Type B pancreatic cell (in vitro differentiated cells): ENCODE measurements around the gene SKOR1. TPM values are rescaled to one million over a fixed set of nuclear protein-coding genes. Genes with fewer than 3 reads are reported as not detected.

Experiments used
- DNase-seq: peaks from one replicate; pipeline ENCODE4 v3.0.0; 2021; ENCODE audit warnings: mixed read lengths; ENCODE audit not compliant: unreplicated experiment; ENCODE audit errors: extremely low spot score
- H3K27ac Mint-ChIP-seq: 2 replicates; pipeline ENCODE4 v1.8.0; 2021; ENCODE audit warnings: mild to moderate bottlenecking, mixed read lengths
- H3K27me3 Mint-ChIP-seq: 2 replicates; pipeline ENCODE4 v1.8.0; 2021; ENCODE audit warnings: mixed read lengths
- H3K36me3 Mint-ChIP-seq: 2 replicates; pipeline ENCODE4 v1.8.0; 2021; ENCODE audit warnings: mixed read lengths
- H3K4me1 Mint-ChIP-seq: one replicate; pipeline ENCODE4 v1.8.0; 2021; ENCODE audit warnings: mixed read lengths; ENCODE audit not compliant: unreplicated experiment
- H3K4me3 Mint-ChIP-seq: 2 replicates; pipeline ENCODE4 v1.8.0; 2021; ENCODE audit warnings: mild to moderate bottlenecking, mixed read lengths
- H3K9me3 Mint-ChIP-seq: 2 replicates; pipeline ENCODE4 v1.8.0; 2021; ENCODE audit warnings: mixed read lengths
- CTCF ChIP-seq: fragments of 200-600 bp; sonication (generic); conservative IDR thresholded peaks from 2 replicates; pipeline ENCODE4 v1.5.0; 2021; ENCODE audit warnings: antibody characterized with exemption, mild to moderate bottlenecking
- total RNA-seq: library from RNA; stranded (reverse); gene quantifications from 2 replicates; pipeline ENCODE4 v1.2.1, GENCODE V29; 2021; ENCODE audit warnings: low replicate concordance

The SKOR1 gene
- total RNA-seq, 1 donor from 2014 or later = 0.65 TPM

- Mint-ChIP-seq H3K4me1 (peaks cover 58% of the 10 kb centered on the region), H3K27me3 (peaks cover 28% of the 10 kb centered on the region), H3K27ac (peak overlapping the region; percentile 99), H3K9me3 (no peaks in the 10 kb centered on the region), H3K36me3 (peaks cover 3% of the 10 kb centered on the region), H3K4me3 (peak overlapping the region; percentile 94)
- no peak for TF ChIP-seq CTCF
- no peak for DNase-seq
Measured at GRCh38 chr15:67840749-67841512, 15.6 kb downstream of the SKOR1 start.

GRCh38 chr15:67841513-67841762 is 16.1 kb downstream of the SKOR1 start:
- Mint-ChIP-seq H3K4me3 (peak overlapping the region; percentile 94), H3K27ac (peak overlapping the region; percentile 99), H3K27me3 (peaks cover 23% of the 10 kb centered on the region), H3K36me3 (peaks cover 3% of the 10 kb centered on the region), H3K9me3 (no peaks in the 10 kb centered on the region), H3K4me1 (peaks cover 61% of the 10 kb centered on the region)
- TF ChIP-seq CTCF = no peak
- DNase-seq = no peak

DNA sequence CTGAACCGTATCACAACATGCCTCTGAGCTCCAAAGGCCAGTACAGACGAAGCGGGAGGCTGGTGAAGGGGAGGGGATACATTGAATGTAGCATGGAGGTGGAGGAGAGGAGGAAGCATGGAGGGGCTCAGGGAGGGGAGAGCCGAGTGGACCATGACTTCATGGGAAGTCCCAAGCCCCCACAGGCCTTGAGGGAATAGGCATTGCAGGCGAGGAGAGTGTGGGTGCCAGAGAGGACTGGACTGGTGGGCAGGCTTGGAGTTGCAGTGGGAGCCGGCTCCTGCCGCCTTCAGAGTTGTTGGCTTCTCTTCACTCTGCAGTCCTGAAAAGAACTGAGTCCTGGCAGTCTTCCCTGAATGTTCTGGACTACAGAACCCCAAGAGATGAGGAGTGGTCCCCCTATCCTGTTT is 17.8 kb downstream of the SKOR1 start:
- Mint-ChIP-seq H3K9me3 (no peaks in the 10 kb centered on the region), H3K36me3 (peaks cover 3% of the 10 kb centered on the region), H3K4me3 (peak overlapping the region; percentile 48), H3K27me3 (peaks cover 13% of the 10 kb centered on the region), H3K4me1 (peaks cover 59% of the 10 kb centered on the region), H3K27ac (peak overlapping the region; percentile 35)
- DNase-seq = no peak
- TF ChIP-seq CTCF = no peak

- no peaks in the 10 kb centered on the region for H3K9me3 Mint-ChIP-seq
- peaks cover 3% of the 10 kb centered on the region for H3K36me3 Mint-ChIP-seq
- H3K27ac Mint-ChIP-seq = peak overlapping the region; percentile 35
- DNase-seq = no peak
- peaks cover 7% of the 10 kb centered on the region for H3K27me3 Mint-ChIP-seq
- peak overlapping the region; percentile 20 for H3K4me3 Mint-ChIP-seq
- TF ChIP-seq CTCF = no peak
- H3K4me1 Mint-ChIP-seq = peaks cover 55% of the 10 kb centered on the region
Measured at GRCh38 chr15:67843571-67844387, 18.5 kb downstream of the SKOR1 start.

- Mint-ChIP-seq H3K27ac (no peak overlapping the region), H3K36me3 (no peaks in the 10 kb centered on the region), H3K27me3 (no peaks in the 10 kb centered on the region), H3K4me1 (peaks cover 45% of the 10 kb centered on the region), H3K9me3 (no peaks in the 10 kb centered on the region), H3K4me3 (no peak overlapping the region)
- no peak for DNase-seq
- no peak for TF ChIP-seq CTCF
Measured at GRCh38 chr15:67845974-67846373, 20.7 kb downstream of the SKOR1 start.
